Tibial nerve (tissue), 4 donors: ENCODE results near the gene FREY1.

Experiments used
- EP300 ChIP-seq, 2 donors: sonication (generic); formaldehyde crosslinking; IDR thresholded peaks; one replicate each; pipeline ENCODE4 v1.6.1; 2017; ENCODE audit warnings: antibody characterized with exemption in 2 of 2, mild to moderate bottlenecking in 1 of 2
- POLR2A ChIP-seq, 2 donors: fragments of 450-650 bp; IDR thresholded peaks; one replicate each; pipeline ENCODE4 v1.6.1; 2017; ENCODE audit warnings: antibody characterized with exemption in 2 of 2, mild to moderate bottlenecking in 2 of 2, moderate library complexity in 2 of 2
- TF ChIP-seq, protein P1 (sequence below), 5 experiments: fragments of 200-600 bp in 3 of 5; fragments of 450-650 bp in 2 of 5; sonication (generic) in 3 of 5; IDR thresholded peaks; one replicate each; pipeline ENCODE4 v1.5.1; 2016 to 2019; ENCODE audit warnings: antibody characterized with exemption in 5 of 5, mild to moderate bottlenecking in 3 of 5, moderate library complexity in 2 of 5

DNA sequence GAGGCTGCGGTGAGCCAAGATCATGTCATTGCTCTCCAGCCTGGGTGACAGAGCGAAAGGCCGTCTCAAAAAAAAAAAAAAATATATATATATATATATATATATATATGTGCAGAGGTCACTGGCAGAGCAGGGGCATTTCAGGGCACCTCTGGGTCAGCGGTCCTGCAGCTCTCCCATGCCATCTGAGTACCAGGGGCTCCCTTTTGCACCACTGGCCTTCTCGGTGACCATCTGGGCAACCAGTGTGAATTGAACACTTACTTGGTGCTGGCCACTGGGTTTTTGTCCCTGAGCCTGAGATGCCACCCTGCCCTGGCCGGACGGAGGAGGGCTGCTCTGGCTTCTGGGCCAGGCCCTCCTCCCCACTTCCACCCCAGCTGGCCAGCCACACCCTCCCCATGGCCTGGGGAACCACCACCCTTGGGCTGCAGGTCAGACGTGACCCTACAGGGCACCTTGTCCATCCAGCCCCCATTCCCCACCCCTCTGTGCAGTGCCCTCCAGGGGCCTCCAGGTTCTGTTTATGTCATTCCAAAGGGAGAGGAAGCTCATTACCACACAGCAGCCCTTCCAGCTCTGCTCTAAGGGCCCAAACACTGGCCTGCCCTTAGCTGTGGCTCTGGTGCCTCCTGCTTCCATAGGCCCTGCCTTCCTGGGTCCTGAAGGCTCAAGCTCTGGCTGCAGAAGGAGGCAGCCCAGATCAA lies 11.4 kb downstream of the FREY1 start:
- TF ChIP-seq POLR2A (IDR thresholded peaks at IDR 0.05) (no peak), EP300 (IDR thresholded peaks at IDR 0.05) (no peak)
- TF ChIP-seq, protein P1, sequence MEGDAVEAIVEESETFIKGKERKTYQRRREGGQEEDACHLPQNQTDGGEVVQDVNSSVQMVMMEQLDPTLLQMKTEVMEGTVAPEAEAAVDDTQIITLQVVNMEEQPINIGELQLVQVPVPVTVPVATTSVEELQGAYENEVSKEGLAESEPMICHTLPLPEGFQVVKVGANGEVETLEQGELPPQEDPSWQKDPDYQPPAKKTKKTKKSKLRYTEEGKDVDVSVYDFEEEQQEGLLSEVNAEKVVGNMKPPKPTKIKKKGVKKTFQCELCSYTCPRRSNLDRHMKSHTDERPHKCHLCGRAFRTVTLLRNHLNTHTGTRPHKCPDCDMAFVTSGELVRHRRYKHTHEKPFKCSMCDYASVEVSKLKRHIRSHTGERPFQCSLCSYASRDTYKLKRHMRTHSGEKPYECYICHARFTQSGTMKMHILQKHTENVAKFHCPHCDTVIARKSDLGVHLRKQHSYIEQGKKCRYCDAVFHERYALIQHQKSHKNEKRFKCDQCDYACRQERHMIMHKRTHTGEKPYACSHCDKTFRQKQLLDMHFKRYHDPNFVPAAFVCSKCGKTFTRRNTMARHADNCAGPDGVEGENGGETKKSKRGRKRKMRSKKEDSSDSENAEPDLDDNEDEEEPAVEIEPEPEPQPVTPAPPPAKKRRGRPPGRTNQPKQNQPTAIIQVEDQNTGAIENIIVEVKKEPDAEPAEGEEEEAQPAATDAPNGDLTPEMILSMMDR (IDR thresholded peaks at IDR 0.05) = no peak
